ENCODE measurements around the gene OGFR. TPM values are rescaled to one million over a fixed set of nuclear protein-coding genes. Genes with fewer than 3 reads are reported as not detected.

Gene OGFR
- total RNA-seq, 5 donors from 2014 or later (not counting 1 experiment from before 2014, with no cell fraction given), result 46.5 to 91.1 (median 83.0) TPM

GRCh38 chr20:62820208-62820961 is 15.8 kb downstream of the OGFR start:
- 77% methylated on average over 22 of the region's 23 CpGs for WGBS (ENCODE audit: insufficient coverage)
- Histone ChIP-seq H3K4me3 (ENCODE audit: control insufficient read depth in 1 of 2, extremely low read depth in 1 of 2, low read length in 1 of 2) (no peak overlapping the region), H3K27ac (ENCODE audit: low read length) (no peak overlapping the region), H3K36me3 (ENCODE audit: control insufficient read depth in 2 of 2, extremely low read depth in 1 of 2, insufficient read depth in 1 of 2, low read length in 1 of 2) (no peaks in the 10 kb centered on the region), H3K4me1 (ENCODE audit: control insufficient read depth in 1 of 2, extremely low read depth in 1 of 2, insufficient read depth in 2 of 2, low read length in 2 of 2) (peaks cover 9 to 36% of the 10 kb centered on the region in 2 experiments), H3K9me3 (no peaks in the 10 kb centered on the region), H3K27me3 (replicated peaks in 1 of 2; ENCODE audit: control insufficient read depth in 2 of 2, extremely low read depth in 1 of 2, insufficient read depth in 2 of 2, low read length in 1 of 2) (peaks cover 0 to 68% of the 10 kb centered on the region in 2 experiments)
- DNase-seq, result no peak
- Mint-ChIP-seq H3K36me3 (no peaks in the 10 kb centered on the region), H3K27me3 (peaks cover 0 to 25% of the 10 kb centered on the region in 2 donors), H3K27ac (no peak overlapping the region), H3K9me3 (no peaks in the 10 kb centered on the region), H3K4me3 (no peak overlapping the region), H3K4me1 (peaks cover 0 to 24% (median 10%) of the 10 kb centered on the region in 3 donors)
- POLR2A ChIA-PET, result no interaction called here
- CTCF ChIA-PET, result interaction anchor here (0.6 to 0.7 kb wide), 2 partner anchors 13 to 81 kb away, joined by 3 to 7 read pairs; no protein-coding TSS in a partner anchor
- no peak for ATAC-seq (replicated peaks in 1 of 4)

GRCh38 chr20:62820962-62821725 is 16.5 kb downstream of the OGFR start:
- WGBS (ENCODE audit: insufficient coverage), result 91% methylated on average over 13 of the region's 19 CpGs
- Histone ChIP-seq H3K4me3 (ENCODE audit: control insufficient read depth in 1 of 2, extremely low read depth in 1 of 2, low read length in 1 of 2) (no peak overlapping the region), H3K36me3 (ENCODE audit: control insufficient read depth in 2 of 2, extremely low read depth in 1 of 2, insufficient read depth in 1 of 2, low read length in 1 of 2) (no peaks in the 10 kb centered on the region), H3K27me3 (replicated peaks in 1 of 2; ENCODE audit: control insufficient read depth in 2 of 2, extremely low read depth in 1 of 2, insufficient read depth in 2 of 2, low read length in 1 of 2) (peaks cover 0 to 60% of the 10 kb centered on the region in 2 experiments), H3K9me3 (no peaks in the 10 kb centered on the region), H3K27ac (ENCODE audit: low read length) (no peak overlapping the region), H3K4me1 (ENCODE audit: control insufficient read depth in 1 of 2, extremely low read depth in 1 of 2, insufficient read depth in 2 of 2, low read length in 2 of 2) (peaks cover 6 to 31% of the 10 kb centered on the region in 2 experiments)
- H3K27ac Mint-ChIP-seq, result no peak overlapping the region
- H3K4me1 Mint-ChIP-seq, result peaks cover 0 to 16% (median 2%) of the 10 kb centered on the region in 3 donors
- DNase-seq (no peak), ATAC-seq (replicated peaks in 1 of 4) (no peak)
- no peaks in the 10 kb centered on the region for H3K36me3 Mint-ChIP-seq
- ChIA-PET POLR2A (no interaction called here), CTCF (interaction anchor here in 1 of 2 donors (0.6 kb wide), 1 partner anchor 80 kb away, joined by 3 read pairs; no protein-coding TSS in a partner anchor)
- H3K9me3 Mint-ChIP-seq, result no peaks in the 10 kb centered on the region
- H3K27me3 Mint-ChIP-seq, result peaks cover 0 to 18% of the 10 kb centered on the region in 2 donors
- H3K4me3 Mint-ChIP-seq, result no peak overlapping the region

- POLR2A ChIA-PET, result no interaction called here
- no peaks in the 10 kb centered on the region for H3K9me3 Mint-ChIP-seq
- Histone ChIP-seq H3K27ac (ENCODE audit: low read length) (no peak overlapping the region), H3K4me3 (ENCODE audit: control insufficient read depth in 1 of 2, extremely low read depth in 1 of 2, low read length in 1 of 2) (no peak overlapping the region), H3K4me1 (ENCODE audit: control insufficient read depth in 1 of 2, extremely low read depth in 1 of 2, insufficient read depth in 2 of 2, low read length in 2 of 2) (peaks cover 6 to 25% of the 10 kb centered on the region in 2 experiments), H3K27me3 (replicated peaks in 1 of 2; ENCODE audit: control insufficient read depth in 2 of 2, extremely low read depth in 1 of 2, insufficient read depth in 2 of 2, low read length in 1 of 2) (peaks cover 0 to 57% of the 10 kb centered on the region in 2 experiments), H3K9me3 (no peaks in the 10 kb centered on the region), H3K36me3 (ENCODE audit: control insufficient read depth in 2 of 2, extremely low read depth in 1 of 2, insufficient read depth in 1 of 2, low read length in 1 of 2) (no peaks in the 10 kb centered on the region)
- no peak overlapping the region for H3K4me3 Mint-ChIP-seq
- no peak for DNase-seq
- no peaks in the 10 kb centered on the region for H3K36me3 Mint-ChIP-seq
- H3K27ac Mint-ChIP-seq, result no peak overlapping the region
- CTCF ChIA-PET, result no interaction called here
- WGBS (ENCODE audit: insufficient coverage), result no CpG with 5 or more reads among the region's 12 CpGs
- peaks cover 0 to 16% of the 10 kb centered on the region in 2 donors for H3K27me3 Mint-ChIP-seq
- ATAC-seq (replicated peaks in 1 of 4), result no peak
- H3K4me1 Mint-ChIP-seq, result peaks cover 0 to 14% (median 2%) of the 10 kb centered on the region in 3 donors
Observed at GRCh38 chr20:62821726-62822210, 17.1 kb downstream of the OGFR start.

- ChIA-PET CTCF (no interaction called here), POLR2A (no interaction called here)
- H3K27me3 ChIP-seq (replicated peaks in 1 of 2; ENCODE audit: control insufficient read depth in 2 of 2, extremely low read depth in 1 of 2, insufficient read depth in 2 of 2, low read length in 1 of 2), result peaks cover 0 to 56% of the 10 kb centered on the region in 2 experiments
- H3K9me3 ChIP-seq, result no peaks in the 10 kb centered on the region
- Mint-ChIP-seq H3K27ac (no peak overlapping the region), H3K36me3 (no peaks in the 10 kb centered on the region), H3K9me3 (no peaks in the 10 kb centered on the region), H3K4me1 (peaks cover 0 to 14% (median 2%) of the 10 kb centered on the region in 3 donors), H3K27me3 (peaks cover 0 to 16% of the 10 kb centered on the region in 2 donors), H3K4me3 (no peak overlapping the region)
- 51% methylated on average over 2 of the region's 7 CpGs for WGBS (ENCODE audit: insufficient coverage)
- DNase-seq, result no peak
- no peaks in the 10 kb centered on the region for H3K36me3 ChIP-seq (ENCODE audit: control insufficient read depth in 2 of 2, extremely low read depth in 1 of 2, insufficient read depth in 1 of 2, low read length in 1 of 2)
- no peak overlapping the region for H3K4me3 ChIP-seq (ENCODE audit: control insufficient read depth in 1 of 2, extremely low read depth in 1 of 2, low read length in 1 of 2)
- H3K4me1 ChIP-seq (ENCODE audit: control insufficient read depth in 1 of 2, extremely low read depth in 1 of 2, insufficient read depth in 2 of 2, low read length in 2 of 2), result peaks cover 6 to 24% of the 10 kb centered on the region in 2 experiments
- ATAC-seq (replicated peaks in 1 of 4), result no peak
- no peak overlapping the region for H3K27ac ChIP-seq (ENCODE audit: low read length)
Observed at GRCh38 chr20:62822239-62822787, 17.7 kb downstream of the OGFR start.

- Histone ChIP-seq H3K27me3 (replicated peaks in 1 of 2; ENCODE audit: control insufficient read depth in 2 of 2, extremely low read depth in 1 of 2, insufficient read depth in 2 of 2, low read length in 1 of 2) (peaks cover 0 to 49% of the 10 kb centered on the region in 2 experiments), H3K9me3 (no peaks in the 10 kb centered on the region), H3K36me3 (ENCODE audit: control insufficient read depth in 2 of 2, extremely low read depth in 1 of 2, insufficient read depth in 1 of 2, low read length in 1 of 2) (no peaks in the 10 kb centered on the region), H3K4me3 (ENCODE audit: control insufficient read depth in 1 of 2, extremely low read depth in 1 of 2, low read length in 1 of 2) (no peak overlapping the region), H3K4me1 (ENCODE audit: control insufficient read depth in 1 of 2, extremely low read depth in 1 of 2, insufficient read depth in 2 of 2, low read length in 2 of 2) (peaks cover 6 to 20% of the 10 kb centered on the region in 2 experiments), H3K27ac (ENCODE audit: low read length) (no peak overlapping the region)
- ChIA-PET CTCF (no interaction called here), POLR2A (no interaction called here)
- H3K9me3 Mint-ChIP-seq, result no peaks in the 10 kb centered on the region
- peaks cover 0 to 14% (median 2%) of the 10 kb centered on the region in 3 donors for H3K4me1 Mint-ChIP-seq
- no peaks in the 10 kb centered on the region for H3K36me3 Mint-ChIP-seq
- WGBS (ENCODE audit: insufficient coverage), result 72% methylated on average over 15 of the region's 24 CpGs
- no peak overlapping the region for H3K27ac Mint-ChIP-seq
- DNase-seq, result peak in 3 of 35 experiments; percentile 21 to 46 (median 37)
- peaks cover 0 to 12% of the 10 kb centered on the region in 2 donors for H3K27me3 Mint-ChIP-seq
- peak in 1 of 4 experiments; percentile 28 for ATAC-seq (replicated peaks in 1 of 4)
- peak overlapping the region in 1 of 3 donors; percentile 42 for H3K4me3 Mint-ChIP-seq
Observed at GRCh38 chr20:62822788-62823651, 18.4 kb downstream of the OGFR start.

Data from T-cell (primary cell).